ENCODE results near the gene STK31.

DNA sequence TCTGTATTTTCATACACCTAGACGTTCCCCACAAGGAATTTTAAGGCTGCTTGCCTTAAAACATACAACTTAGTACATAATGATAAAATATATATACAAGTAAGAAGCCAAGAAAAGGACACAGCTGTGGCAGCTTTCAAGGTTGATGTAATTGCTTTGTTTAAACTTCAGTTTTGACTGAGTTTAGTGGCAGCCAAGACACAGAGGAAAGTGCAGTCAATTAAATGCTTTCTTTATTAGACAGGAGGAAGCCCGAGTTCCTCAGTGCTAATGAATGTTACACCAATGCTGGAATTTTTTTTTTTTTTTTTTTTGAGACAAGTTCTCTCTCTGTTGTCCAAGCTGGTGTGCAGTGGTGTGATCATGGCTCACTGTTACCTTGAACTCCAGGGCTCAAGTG lies 11.2 kb upstream of the STK31 start:
- TF ChIP-seq CTCF (IDR thresholded peaks at IDR 0.05) (no peak), POLR2A (IDR thresholded peaks at IDR 0.05) (no peak)
